ENCODE data around the gene PTPRQ. TPM values are rescaled to one million over a fixed set of nuclear protein-coding genes. Genes with fewer than 3 reads are reported as not detected.

Gene PTPRQ
- total RNA-seq, 1 experiment from 2014 or later: not detected

GRCh38 chr12:80625901-80626300 lies 181.9 kb downstream of the PTPRQ start:
- no peaks in the 10 kb centered on the region for H3K36me3 ChIP-seq (ENCODE audit: control insufficient read depth, insufficient read depth, low read length)
- no TSS peak for BruUV-seq (replicated peaks)
- H3K4me3 ChIP-seq (ENCODE audit: low read depth in 2 of 2, low read length in 2 of 2): no peak overlapping the region
- no peaks in the 10 kb centered on the region for H3K4me1 ChIP-seq (ENCODE audit: control insufficient read depth, insufficient read depth, low read length)
- ChIA-PET POLR2A (no interaction called here), CTCF (no interaction called here)
- DNase-seq (ENCODE audit: low read depth, low spot score) (no peak), ATAC-seq (no peak)
- no peak for TF ChIP-seq CTCF (IDR thresholded peaks at IDR 0.05)
- TF ChIP-seq TCF7L2 (IDR thresholded peaks at IDR 0.05; ENCODE audit: low read depth, low read length): no peak
- no peak for TF ChIP-seq REST (IDR thresholded peaks at IDR 0.05; ENCODE audit: insufficient read depth in 1 of 2, low read depth in 2 of 2, low read length in 1 of 2)
- no peak for TF ChIP-seq POLR2AphosphoS5 (IDR thresholded peaks at IDR 0.05; ENCODE audit: low read depth, low read length)
- TF ChIP-seq SIN3A (IDR thresholded peaks at IDR 0.05; ENCODE audit: borderline replicate concordance, insufficient read depth, low read depth, low read length): no peak
- in situ Hi-C loops (cut with HindIII; ENCODE audit: low pct_unique_long_range_greater_than_20kb, low sequenced_read_pairs): no loop called here
- no peaks in the 10 kb centered on the region for H3K27me3 ChIP-seq (ENCODE audit: control insufficient read depth, insufficient read depth, low read length)
- no peak overlapping the region for H3K27ac ChIP-seq (ENCODE audit: low read length)
- intact Hi-C loops (cut with micrococcal nuclease; ENCODE audit: unreplicated experiment): no loop called here
- no peaks in the 10 kb centered on the region for H3K9me3 ChIP-seq (ENCODE audit: control insufficient read depth, insufficient read depth, low read depth, low read length)

GRCh38 chr12:80627782-80628181 lies 183.7 kb downstream of the PTPRQ start:
- DNase-seq (ENCODE audit: low read depth, low spot score) (no peak), ATAC-seq (no peak)
- Histone ChIP-seq H3K9me3 (ENCODE audit: control insufficient read depth, insufficient read depth, low read depth, low read length) (no peaks in the 10 kb centered on the region), H3K4me1 (ENCODE audit: control insufficient read depth, insufficient read depth, low read length) (no peaks in the 10 kb centered on the region), H3K36me3 (ENCODE audit: control insufficient read depth, insufficient read depth, low read length) (no peaks in the 10 kb centered on the region), H3K27me3 (ENCODE audit: control insufficient read depth, insufficient read depth, low read length) (no peaks in the 10 kb centered on the region), H3K4me3 (ENCODE audit: low read depth in 2 of 2, low read length in 2 of 2) (no peak overlapping the region), H3K27ac (ENCODE audit: low read length) (no peak overlapping the region)
- in situ Hi-C loops (cut with HindIII; ENCODE audit: low pct_unique_long_range_greater_than_20kb, low sequenced_read_pairs) (no loop called here), intact Hi-C loops (cut with micrococcal nuclease; ENCODE audit: unreplicated experiment) (no loop called here)
- no TSS peak for BruUV-seq (replicated peaks)
- CTCF ChIA-PET: no interaction called here
- TF ChIP-seq CTCF (IDR thresholded peaks at IDR 0.05) (no peak), POLR2AphosphoS5 (IDR thresholded peaks at IDR 0.05; ENCODE audit: low read depth, low read length) (no peak)
- POLR2A ChIA-PET: no interaction called here

- DNase-seq (ENCODE audit: low read depth, low spot score) (no peak), ATAC-seq (no peak)
- in situ Hi-C loops (cut with HindIII; ENCODE audit: low pct_unique_long_range_greater_than_20kb, low sequenced_read_pairs): no loop called here
- intact Hi-C loops (cut with micrococcal nuclease; ENCODE audit: unreplicated experiment): no loop called here
- Histone ChIP-seq H3K27ac (ENCODE audit: low read length) (no peak overlapping the region), H3K27me3 (ENCODE audit: control insufficient read depth, insufficient read depth, low read length) (no peaks in the 10 kb centered on the region), H3K4me1 (ENCODE audit: control insufficient read depth, insufficient read depth, low read length) (no peaks in the 10 kb centered on the region), H3K36me3 (ENCODE audit: control insufficient read depth, insufficient read depth, low read length) (no peaks in the 10 kb centered on the region), H3K4me3 (ENCODE audit: low read depth in 2 of 2, low read length in 2 of 2) (no peak overlapping the region), H3K9me3 (ENCODE audit: control insufficient read depth, insufficient read depth, low read depth, low read length) (no peaks in the 10 kb centered on the region)
- ChIA-PET CTCF (no interaction called here), POLR2A (interaction anchor here (0.6 kb wide), 1 partner anchor 10 kb away, joined by 9 read pairs; no protein-coding TSS in a partner anchor)
- no TSS peak for BruUV-seq (replicated peaks)
- TF ChIP-seq SIN3A (IDR thresholded peaks at IDR 0.05; ENCODE audit: borderline replicate concordance, insufficient read depth, low read depth, low read length): no peak
- TF ChIP-seq CTCF (IDR thresholded peaks at IDR 0.05): peak; percentile 48
These were observed 188.8 kb downstream of the PTPRQ start for GRCh38 chr12:80632835-80633234.

All from Panc1 (cell line).